SHP77 (cell line): ENCODE measurements around the gene IRF2.

Experiments
- DNase-seq, 2 experiments: peaks; one replicate each; lab custom pipeline; 2025; lab: John Stamatoyannopoulos, UW

The IRF2 gene

DNA sequence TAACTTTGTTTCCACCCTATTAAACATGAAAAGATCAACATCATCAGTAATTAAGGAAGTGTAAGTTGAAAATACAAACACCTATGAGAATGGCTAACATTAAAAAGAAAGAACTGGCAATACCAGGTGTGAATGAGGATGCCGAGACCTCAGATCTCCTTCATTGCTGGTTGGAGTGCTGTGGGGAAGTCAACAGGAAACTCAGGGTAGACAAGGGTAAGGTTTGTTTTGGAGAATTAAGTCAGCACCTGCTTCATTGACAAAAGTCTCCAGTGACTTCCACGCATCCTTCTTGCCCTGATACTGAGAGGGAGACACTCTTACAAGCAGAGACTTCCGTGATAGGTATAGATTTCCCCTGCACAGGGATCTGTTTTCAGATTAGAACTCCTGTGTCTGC lies 106.1 kb downstream of the IRF2 start:
- DNase-seq, result no peak

DNA sequence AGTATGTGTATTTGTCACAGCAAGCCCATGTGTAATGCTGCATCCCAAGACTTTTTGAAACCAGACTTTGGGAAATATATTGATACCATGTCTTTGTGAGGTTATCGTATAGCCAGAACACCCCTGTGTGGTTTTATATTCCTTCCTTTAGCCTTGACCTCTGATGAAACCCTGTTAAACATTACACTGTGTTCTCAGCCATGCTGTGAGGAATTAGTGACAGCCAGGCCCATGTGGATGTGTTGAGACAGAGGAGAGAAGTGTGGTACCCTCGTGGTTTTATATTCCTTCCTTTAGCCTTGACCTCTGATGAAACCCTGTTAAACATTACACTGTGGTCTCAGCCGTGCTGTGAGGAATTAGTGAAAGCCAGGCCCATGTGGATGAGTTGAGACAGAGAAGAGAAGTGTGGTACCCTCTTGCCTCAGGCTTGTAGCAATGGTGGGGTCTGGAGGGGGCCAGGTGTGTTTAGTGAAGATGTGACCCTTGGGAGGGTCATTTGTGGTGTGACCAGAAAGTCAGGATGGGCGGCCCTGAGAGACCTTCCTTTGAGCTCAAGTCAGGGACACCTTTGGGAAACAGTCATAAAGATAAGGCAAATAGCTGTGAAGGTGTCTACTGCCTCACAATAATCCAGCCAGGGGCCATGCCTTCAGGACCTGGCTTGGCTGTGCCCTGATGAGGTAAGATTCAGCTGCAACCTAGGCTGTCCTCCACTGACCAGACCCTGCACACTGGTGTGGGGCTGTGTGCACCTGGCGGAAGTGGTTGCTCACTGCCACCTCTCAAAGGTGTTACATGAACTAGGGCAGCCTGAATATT lies 110.0 kb downstream of the IRF2 start:
- DNase-seq, result no peak

DNA sequence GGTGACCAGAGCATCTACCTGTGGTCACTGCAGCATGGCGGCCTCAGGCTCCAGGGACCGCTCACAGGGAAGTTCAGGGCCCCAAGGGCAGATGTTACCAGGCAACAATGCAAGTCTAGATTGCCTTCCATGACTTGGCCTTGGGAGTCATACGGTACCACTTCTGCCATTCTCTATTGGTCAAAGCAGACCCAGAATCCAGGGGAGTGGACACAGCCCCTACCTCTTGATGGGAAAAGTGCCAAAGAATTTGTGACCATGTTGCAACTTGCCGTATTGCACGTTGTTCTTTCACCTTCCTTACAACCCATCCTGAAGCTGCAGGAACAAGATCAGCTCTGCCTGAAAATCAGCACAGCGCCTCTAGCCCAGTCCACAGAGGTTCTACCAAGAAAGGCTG lies 111.1 kb downstream of the IRF2 start:
- DNase-seq, result no peak

DNA sequence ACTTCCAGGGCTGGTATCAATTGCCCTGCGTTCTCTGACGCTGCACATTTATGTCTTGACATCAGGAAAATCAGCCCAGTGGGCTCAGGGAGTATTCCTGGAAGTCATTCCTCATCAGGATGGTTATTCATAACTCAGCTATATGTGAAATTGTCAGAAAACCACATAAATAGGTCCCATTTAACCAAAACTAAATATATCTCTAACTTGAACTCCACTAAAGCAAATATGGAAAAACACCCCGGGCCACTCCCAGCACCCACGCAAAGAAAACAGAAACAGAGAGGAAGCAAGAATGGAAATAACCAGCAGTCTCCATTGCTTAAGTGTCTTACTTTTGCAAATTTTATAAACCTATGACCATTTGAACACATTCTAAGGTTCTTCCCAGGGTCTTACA lies 112.0 kb downstream of the IRF2 start:
- DNase-seq, result no peak

DNA sequence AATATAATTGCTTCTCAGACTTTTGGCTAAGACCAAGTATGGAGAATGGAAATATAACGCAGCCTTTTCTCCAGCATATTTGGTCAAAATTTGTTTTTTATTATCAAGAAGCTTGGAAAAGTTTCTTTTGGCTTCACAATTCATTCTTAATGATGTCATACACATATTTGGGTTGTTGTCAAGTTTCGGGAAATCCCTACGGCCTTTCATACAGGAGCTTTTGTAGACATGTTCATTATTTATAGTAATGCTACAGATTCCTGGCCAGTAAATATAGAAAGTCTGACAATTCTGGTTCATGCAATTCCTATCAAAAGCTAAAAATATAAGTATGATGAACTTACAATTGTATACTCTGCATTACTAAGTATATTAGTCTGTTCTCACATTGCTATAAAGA lies 112.9 kb downstream of the IRF2 start:
- no peak for DNase-seq

DNA sequence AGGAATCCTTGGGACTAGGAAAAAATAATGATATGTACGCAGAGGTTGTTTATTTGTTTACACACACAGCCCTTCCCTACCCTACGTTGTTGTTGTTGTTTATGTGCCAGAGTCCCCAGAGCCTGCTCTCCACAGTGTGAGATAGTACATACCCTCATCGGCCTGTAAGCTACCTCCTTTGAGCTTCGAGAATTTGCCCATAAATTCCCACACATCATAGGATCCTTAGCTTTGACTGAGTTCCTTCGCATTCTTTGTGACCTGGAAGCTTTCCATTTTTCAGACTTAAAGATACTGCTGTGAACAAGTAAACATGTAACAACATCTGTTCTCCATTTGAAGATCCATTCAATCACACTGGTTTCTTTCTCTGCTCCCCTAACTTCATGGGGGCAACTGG lies 114.5 kb downstream of the IRF2 start:
- no peak for DNase-seq

DNA sequence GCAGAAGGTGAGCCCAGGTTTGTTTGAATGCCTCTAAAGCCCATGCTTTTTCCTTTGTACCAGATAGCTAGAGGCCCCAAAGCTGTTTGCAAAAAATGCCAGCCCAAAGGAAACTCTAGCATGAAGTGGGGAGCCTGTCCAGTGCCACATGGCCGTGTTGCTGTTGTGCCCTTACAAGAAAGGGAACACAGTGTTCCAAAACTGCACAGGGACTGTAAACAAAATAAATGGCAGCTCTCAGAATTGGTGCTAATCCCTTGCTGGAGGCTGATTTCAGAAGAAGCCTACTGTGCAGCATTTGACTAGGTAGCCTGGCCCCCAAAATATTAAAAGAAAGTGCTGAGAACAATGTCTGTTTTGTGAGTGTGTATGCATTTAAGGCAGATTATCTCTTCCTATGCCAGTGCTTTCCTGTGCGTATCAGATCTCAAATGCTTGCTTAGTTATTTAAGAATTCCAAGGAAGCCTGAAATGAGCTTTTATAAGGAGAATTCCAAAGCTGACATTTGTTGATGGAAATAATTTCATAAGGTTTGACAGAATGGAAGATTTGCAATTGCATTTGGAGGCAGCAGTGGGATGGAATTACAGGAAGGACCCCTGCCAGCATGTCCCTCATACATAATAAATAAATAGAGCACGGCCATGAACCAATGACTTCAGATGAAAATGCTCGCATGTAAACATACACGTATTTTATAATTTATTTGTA lies 115.7 kb downstream of the IRF2 start:
- no peak for DNase-seq

DNA sequence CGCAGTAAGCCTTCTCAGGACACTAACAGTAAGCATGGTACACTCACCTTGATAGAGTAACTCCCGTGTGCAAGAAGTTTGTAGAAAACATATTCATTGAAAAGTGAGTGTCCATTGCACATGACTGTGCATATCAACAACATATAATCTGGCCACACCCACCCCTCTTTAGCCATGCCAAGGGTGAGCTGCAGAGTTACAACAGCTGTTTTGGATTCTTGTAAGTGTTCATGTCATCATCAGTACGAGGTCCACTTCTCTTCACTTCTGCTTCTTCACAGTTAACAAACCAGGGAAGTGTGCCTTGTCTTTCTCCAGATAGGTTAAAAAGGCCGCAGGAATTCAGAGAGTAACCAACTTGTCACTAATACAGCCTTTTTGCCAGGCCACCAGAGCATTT lies 116.6 kb downstream of the IRF2 start:
- DNase-seq, result no peak

DNA sequence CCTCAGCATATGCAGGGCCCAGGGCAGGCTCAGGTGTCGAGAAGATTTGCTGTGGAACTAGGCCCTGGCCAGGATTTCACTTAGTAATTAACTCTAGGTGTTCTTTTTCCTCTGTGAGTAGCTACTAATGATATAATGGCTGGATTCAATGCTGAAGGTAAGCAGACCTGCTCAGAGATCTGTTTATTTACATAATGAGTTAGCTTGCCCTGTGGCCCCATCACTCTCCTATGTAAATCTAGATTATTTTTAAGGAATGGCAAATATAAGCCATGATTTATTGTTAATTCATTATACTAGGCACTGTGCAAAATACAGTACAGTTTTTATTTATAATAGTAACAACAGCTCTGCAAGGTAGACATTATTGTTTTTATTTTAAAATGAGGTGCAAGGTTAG lies 117.2 kb downstream of the IRF2 start:
- DNase-seq, result no peak

DNA sequence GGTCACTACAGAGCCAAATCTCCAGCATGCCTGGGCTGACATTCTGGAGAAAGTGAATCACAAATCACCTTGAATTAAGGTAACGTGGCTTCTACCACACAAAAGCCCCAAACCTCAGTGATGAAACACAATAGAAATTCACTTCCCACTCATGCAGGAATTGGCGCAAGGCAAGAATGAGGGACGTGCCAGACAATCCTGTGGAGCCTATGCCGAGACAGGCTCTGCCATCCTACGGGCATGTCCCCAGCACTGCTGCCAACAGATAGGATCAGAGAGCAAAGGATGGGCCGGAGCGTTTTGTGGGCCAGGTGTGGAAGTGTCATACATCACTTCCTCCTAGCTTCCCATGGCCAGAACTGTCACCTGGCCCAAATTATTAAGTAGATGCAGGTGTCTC lies 118.0 kb downstream of the IRF2 start:
- DNase-seq, result no peak

DNA sequence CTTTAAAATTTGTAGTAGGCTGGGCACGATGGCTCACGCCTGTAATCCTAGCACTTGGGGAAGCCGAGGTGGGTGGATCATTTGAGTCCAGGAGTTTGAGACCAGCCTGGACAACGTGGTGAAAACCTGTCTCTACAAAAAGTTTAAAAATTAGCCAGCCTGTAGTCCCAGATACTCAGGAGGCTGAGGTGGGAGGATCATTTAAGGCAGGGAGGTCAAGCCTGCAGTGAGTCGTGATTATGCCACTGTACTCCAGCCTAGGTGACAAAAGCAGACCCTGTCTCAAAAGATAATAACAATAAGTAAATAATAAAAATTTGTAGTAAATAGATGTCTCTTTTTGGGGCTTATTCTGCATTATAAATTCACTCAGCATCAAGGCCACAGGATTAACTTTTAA lies 118.5 kb downstream of the IRF2 start:
- DNase-seq, result no peak

DNA sequence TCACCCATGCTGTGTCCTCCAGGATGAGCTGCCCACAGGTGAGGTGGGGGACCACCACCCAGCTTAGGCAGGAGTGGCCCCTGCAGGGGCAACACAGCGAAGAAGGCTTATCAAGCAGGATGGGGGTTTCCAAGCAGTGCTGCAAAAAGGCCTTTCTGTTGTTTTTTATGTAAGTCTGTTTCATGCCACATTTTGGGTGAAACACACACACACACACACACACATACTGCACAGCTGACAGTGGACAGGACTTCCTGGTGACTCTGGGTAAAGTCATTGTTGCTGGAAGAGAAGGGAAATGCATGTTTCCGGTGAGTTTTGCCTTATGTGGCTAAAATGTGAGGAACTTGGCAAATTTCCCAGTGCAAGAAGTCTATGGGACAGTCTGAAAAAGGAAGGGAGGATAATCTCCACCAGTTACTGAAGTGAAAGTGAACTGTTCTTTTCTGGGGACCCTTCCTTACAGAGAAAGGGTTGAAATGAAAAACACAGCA lies 119.2 kb downstream of the IRF2 start:
- DNase-seq, result no peak

DNA sequence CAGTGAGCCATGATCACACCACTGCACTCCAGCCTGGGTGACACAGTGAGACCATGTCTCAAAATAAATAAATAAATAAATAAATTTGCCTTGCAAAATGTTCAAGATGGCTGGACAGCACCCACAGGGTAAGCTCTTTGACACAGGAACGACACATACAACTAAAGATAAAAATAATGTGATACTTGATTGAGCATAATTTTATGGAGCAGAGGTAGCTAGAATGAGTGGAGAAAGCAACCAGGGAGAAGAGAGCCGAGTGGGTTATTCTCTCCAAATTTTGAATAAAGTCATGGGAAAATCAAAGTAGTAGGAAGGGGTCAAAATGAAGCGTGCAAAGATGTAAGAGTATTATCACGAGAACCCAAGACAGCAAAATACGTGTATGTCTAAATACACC lies 121.5 kb downstream of the IRF2 start:
- DNase-seq, result no peak

DNA sequence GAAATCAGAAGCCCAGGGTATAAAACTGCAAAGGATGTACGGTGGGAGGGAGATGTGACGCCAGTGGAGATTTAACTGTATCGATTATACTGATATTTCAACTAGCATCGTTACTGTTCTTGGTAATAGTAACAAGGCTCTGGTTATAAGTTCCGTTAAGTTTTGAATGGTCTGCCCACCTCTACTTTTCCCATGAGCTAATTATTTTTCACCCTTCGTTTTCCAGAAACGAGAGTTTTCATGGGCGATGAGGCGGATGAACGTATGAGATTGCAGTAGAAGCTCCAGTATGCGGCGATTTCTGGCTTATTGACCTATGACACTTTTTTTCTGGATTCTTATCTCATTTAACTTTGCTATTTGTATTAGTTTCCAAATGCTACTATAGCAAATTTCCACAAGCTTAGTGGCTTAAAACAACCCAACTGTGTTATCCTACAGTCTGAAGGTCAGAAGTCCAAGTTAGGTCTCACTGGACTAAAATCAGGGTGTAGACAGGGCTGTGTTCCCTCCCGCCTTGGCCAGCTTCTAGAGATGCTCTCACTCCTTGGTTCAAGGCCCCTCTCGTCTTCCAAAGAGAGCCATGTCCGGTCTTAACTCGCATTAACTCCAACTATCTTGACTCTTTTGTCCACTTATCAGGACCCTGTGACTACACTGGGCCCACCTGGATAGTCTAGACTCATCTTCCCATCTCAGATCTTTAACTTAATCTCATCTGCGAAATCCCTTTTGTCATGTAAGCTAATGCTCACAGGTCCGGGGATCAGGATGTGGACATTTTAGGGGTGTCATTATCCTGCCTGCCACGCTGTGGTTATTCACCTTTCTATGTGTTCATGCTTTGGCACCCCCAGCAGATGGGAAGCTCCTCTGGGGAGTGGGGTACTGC lies 122.5 kb downstream of the IRF2 start:
- DNase-seq, result no peak

DNA sequence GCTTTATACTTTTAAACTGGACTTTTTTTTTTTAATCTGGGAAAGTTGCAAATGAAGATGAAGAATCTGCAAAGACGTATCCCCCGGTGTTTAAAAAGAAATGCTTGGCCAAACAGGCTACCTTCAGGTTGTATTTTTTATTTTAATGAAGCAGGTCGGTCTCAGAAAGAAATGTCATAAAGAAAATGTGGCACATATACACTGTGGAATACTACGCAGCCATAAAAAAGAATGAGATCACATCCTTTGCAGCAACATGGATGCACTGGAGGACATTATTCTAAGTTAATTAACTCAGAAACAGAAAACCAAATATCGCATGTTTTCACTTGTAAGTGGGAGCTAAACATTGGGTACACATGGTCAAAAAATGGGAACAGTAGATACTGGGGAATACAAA lies 123.4 kb downstream of the IRF2 start:
- no peak for DNase-seq

DNA sequence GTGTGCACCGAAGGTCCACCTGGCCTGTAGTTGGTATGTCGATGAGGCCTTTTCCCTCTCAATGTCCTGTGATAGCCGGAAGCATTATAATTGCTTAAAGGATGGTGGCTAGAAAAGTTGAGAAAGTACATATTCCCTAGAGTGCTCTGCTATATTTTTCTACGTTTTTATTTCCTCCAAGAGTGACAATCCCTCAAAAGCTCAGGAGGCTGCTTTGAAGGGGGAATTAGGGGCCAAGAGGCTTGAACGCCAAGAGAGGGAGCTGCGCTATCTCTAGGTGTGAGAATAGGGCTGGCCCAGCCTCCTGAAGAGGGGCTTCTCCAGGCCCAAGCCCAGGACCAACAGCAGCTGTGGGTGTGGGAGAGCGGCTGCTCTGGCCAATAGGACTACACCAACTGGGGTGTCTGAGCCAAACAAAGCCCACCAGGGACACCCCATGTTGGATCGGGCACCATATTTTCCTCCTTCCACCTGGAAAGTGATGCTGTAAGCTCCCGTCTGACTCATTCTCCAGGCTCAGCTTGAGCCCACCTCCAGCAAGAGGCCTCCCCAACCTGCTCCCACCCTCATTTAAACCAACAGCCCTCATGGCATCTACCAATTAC lies 124.0 kb downstream of the IRF2 start:
- no peak for DNase-seq

DNA sequence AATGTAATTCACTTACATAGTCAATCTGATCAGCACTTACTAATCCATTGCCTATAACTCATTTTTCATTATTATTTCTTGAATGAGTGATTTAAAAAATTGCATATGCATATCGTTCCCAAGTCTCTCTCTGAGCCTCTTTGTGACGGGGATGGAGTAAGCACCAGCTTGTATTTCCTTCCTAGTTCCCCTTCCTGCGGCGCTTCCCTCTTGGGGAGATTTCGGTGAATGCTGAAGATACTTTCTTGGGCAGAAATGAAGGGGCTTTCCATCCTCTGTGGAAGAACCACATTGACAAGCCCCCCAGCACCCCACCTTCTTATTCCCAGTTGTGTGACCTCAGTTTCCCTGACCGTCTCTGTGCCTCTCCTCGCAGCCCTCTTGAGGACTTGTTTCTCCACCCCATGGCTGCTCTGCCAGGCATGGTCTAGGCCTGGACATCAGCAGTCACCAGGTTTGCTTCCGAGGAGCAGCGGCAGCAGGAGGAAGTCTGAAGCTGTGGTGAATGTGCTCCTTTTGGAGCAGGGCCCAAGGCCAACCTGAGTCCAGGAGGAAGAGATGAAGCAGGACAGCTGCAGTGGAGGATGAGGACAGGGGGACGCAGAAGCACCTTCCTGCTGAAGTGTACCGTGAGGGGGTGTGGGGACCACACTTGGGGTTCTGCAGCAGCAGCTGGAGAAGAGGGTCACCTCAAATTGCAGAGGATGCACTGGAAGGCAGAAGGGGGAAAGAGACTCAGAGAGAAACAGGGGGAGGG lies 124.9 kb downstream of the IRF2 start:
- DNase-seq, result no peak

DNA sequence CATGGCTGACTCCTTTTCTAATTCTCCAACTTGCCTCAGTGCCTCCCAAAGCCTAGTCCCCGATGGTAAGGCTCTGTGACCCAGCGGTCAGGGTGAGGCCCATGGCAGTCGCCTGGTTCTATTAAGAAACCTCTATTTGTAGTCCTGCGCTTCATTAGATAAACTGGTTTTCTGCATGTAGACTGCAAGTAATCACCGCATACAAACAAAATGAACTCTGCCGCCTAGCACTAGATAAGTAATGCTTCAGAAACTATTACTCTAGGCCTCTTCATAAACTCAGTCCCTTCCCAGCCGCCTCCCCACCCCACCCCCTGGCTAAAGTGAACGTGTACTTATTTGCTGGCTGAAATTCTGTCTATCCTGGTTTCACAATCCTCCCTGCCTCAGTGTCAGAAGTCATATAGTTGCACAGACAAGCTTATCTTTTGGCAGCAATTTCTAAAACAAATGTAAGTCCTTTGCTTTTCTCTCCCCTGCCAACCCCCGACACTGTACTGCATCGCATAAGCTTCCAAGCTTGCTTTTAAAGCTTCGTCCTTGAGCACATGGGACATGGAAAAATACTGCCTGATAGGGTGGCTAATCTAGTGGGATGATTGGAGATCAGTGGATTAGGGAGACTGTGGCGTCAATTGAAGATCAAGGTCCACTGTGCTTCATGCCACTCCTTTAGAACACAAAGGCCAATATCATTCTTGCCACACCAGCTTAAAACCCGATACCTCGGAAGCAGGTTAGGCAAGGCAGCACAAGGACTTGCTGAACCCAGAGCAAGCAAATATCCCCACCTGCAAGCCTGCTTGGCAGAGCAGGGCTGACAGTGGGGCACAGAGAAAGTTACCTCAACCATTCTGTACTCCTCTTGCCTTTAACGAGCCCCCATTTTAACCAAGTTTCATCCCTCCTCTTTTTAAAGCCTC lies 125.8 kb downstream of the IRF2 start:
- DNase-seq, result no peak

DNA sequence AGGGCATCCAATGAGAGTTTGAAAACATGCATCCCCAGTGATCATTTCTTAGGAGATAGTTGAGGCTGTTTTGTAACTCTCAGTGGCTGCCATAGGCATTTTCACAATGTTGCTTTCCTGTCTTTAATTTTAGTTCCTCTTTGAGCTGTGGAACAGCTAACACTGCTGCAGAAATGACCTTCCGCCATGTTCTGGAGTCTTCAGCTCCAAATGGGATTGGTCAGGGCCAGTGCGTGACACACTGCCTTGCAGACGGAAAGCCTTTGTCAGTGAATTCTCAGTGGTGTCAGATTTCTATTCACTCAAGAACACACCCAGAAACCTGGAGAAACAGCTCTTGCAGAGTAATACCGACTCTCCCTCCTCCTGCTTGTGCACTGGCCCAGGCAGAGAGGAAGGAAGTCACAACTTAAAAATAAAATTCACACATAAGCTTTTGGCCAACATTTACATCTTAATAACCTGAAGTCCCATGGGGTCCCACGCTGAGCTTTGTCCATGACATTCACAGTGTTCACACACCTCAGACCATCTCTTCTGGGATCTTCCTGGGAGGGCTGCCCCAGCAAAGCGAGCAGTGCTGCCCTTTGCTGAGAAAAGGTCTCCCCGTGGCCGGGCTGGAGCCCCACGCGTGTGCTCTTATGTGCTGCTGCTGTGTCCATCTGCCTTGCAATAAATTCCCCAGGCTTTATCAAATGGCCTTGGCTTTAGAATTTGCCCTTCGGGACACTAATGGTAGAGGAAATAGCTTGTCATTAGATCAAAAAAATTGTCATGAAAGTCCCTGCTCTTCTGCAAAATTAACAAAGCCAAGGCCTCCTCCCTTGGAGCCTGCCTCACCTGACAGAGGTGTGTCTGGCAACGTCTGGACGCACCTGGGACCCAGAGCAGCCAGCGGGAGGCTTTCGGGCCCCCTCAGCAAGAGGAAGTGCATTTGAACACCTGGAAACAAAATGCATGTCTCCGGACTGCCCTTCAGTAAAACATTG lies 126.8 kb downstream of the IRF2 start:
- no peak for DNase-seq
